ENCODE data around the gene BRF1.

BRF1 gene

GRCh38 chr14:105323663-105324062 is 22.9 kb upstream of the BRF1 start:
- no peaks in the 10 kb centered on the region for H3K9me3 ChIP-seq (ENCODE audit: insufficient read depth, low read depth, low read length)
- H4K20me1 ChIP-seq (ENCODE audit: insufficient read depth, low read length, poor library complexity, severe bottlenecking) = peaks cover 12% of the 10 kb centered on the region
- no peaks in the 10 kb centered on the region for H3F3A ChIP-seq (ENCODE audit: low read depth)
- H3K79me2 ChIP-seq (ENCODE audit: insufficient read depth, low read length) = peaks cover 74% of the 10 kb centered on the region
- no peaks in the 10 kb centered on the region for H3K9me2 ChIP-seq (replicated peaks; ENCODE audit: low read depth, low read length)
- no peaks in the 10 kb centered on the region for H3K27me3 ChIP-seq (ENCODE audit: insufficient read depth, low read length, poor library complexity, severe bottlenecking)
- H3K36me3 ChIP-seq (ENCODE audit: insufficient read depth, low read length) = no peaks in the 10 kb centered on the region
- H3K4me2 ChIP-seq (ENCODE audit: low read depth, low read length, poor library complexity, severe bottlenecking) = no peak overlapping the region
- H3K9ac ChIP-seq (ENCODE audit: low read depth, low read length, poor library complexity, severe bottlenecking) = no peak overlapping the region
- H3K4me1 ChIP-seq (ENCODE audit: insufficient read depth, low read length, poor library complexity, severe bottlenecking) = peaks cover 4% of the 10 kb centered on the region
- no peak overlapping the region for H3K4me3 ChIP-seq (ENCODE audit: low read length, poor library complexity, severe bottlenecking)
- H2AFZ ChIP-seq (ENCODE audit: low read length) = no peak overlapping the region
- TF ChIP-seq EZH2phosphoT487 (IDR thresholded peaks at IDR 0.05; ENCODE audit: borderline replicate concordance) (no peak), CTCF (conservative IDR thresholded peaks at IDR 0.05; ENCODE audit: low read length) (no peak)

GRCh38 chr14:105322791-105323556 is 22.2 kb upstream of the BRF1 start:
- H3K36me3 ChIP-seq (ENCODE audit: insufficient read depth, low read length) = no peaks in the 10 kb centered on the region
- TF ChIP-seq CTCF (conservative IDR thresholded peaks at IDR 0.05; ENCODE audit: low read length) (no peak), EZH2phosphoT487 (IDR thresholded peaks at IDR 0.05; ENCODE audit: borderline replicate concordance) (no peak)
- H3K79me2 ChIP-seq (ENCODE audit: insufficient read depth, low read length) = peaks cover 76% of the 10 kb centered on the region
- no peak overlapping the region for H3K4me2 ChIP-seq (ENCODE audit: low read depth, low read length, poor library complexity, severe bottlenecking)
- H3F3A ChIP-seq (ENCODE audit: low read depth) = no peaks in the 10 kb centered on the region
- H3K27me3 ChIP-seq (ENCODE audit: insufficient read depth, low read length, poor library complexity, severe bottlenecking) = no peaks in the 10 kb centered on the region
- peaks cover 4% of the 10 kb centered on the region for H3K4me1 ChIP-seq (ENCODE audit: insufficient read depth, low read length, poor library complexity, severe bottlenecking)
- H2AFZ ChIP-seq (ENCODE audit: low read length) = no peak overlapping the region
- H3K9ac ChIP-seq (ENCODE audit: low read depth, low read length, poor library complexity, severe bottlenecking) = no peak overlapping the region
- no peaks in the 10 kb centered on the region for H3K9me2 ChIP-seq (replicated peaks; ENCODE audit: low read depth, low read length)
- no peaks in the 10 kb centered on the region for H3K9me3 ChIP-seq (ENCODE audit: insufficient read depth, low read depth, low read length)
- H4K20me1 ChIP-seq (ENCODE audit: insufficient read depth, low read length, poor library complexity, severe bottlenecking) = peaks cover 12% of the 10 kb centered on the region
- H3K4me3 ChIP-seq (ENCODE audit: low read length, poor library complexity, severe bottlenecking) = no peak overlapping the region

GRCh38 chr14:105317546-105317945 is 16.7 kb upstream of the BRF1 start:
- Histone ChIP-seq H4K20me1 (ENCODE audit: insufficient read depth, low read length, poor library complexity, severe bottlenecking) (peaks cover 21% of the 10 kb centered on the region), H2AFZ (ENCODE audit: low read length) (no peak overlapping the region)

More at GRCh38 chr14:105317546-105317945, 16.7 kb upstream of the BRF1 start:
- no peak overlapping the region for H3K9ac ChIP-seq (ENCODE audit: low read depth, low read length, poor library complexity, severe bottlenecking)
- no peak for TF ChIP-seq CTCF (conservative IDR thresholded peaks at IDR 0.05; ENCODE audit: low read length)
- no peak for TF ChIP-seq EZH2phosphoT487 (IDR thresholded peaks at IDR 0.05; ENCODE audit: borderline replicate concordance)
- no peaks in the 10 kb centered on the region for H3K36me3 ChIP-seq (ENCODE audit: insufficient read depth, low read length)
- H3F3A ChIP-seq (ENCODE audit: low read depth) = no peaks in the 10 kb centered on the region
- no peaks in the 10 kb centered on the region for H3K27me3 ChIP-seq (ENCODE audit: insufficient read depth, low read length, poor library complexity, severe bottlenecking)
- H3K79me2 ChIP-seq (ENCODE audit: insufficient read depth, low read length) = peaks cover 53% of the 10 kb centered on the region
- H3K4me1 ChIP-seq (ENCODE audit: insufficient read depth, low read length, poor library complexity, severe bottlenecking) = peaks cover 35% of the 10 kb centered on the region
- peak overlapping the region; percentile 0 for H3K4me3 ChIP-seq (ENCODE audit: low read length, poor library complexity, severe bottlenecking)
- H3K4me2 ChIP-seq (ENCODE audit: low read depth, low read length, poor library complexity, severe bottlenecking) = peak overlapping the region; percentile 95
- H3K9me2 ChIP-seq (replicated peaks; ENCODE audit: low read depth, low read length) = no peaks in the 10 kb centered on the region
- H3K9me3 ChIP-seq (ENCODE audit: insufficient read depth, low read depth, low read length) = no peaks in the 10 kb centered on the region
